Neural progenitor cell (in vitro differentiated cells): ENCODE data around the gene PRCD.

Experiments used
- CTCF ChIP-seq: fragments of 200-600 bp; sonication (generic); IDR thresholded peaks from 2 replicates; pipeline ENCODE4 v1.5.1; 2017; ENCODE audit warnings: antibody characterized with exemption, mild to moderate bottlenecking
- EZH2 ChIP-seq: fragments of 200-600 bp; sonication (generic); IDR thresholded peaks from 2 replicates; pipeline ENCODE4 v1.6.1; 2017; ENCODE audit warnings: antibody characterized with exemption, mild to moderate bottlenecking, moderate library complexity
- EZH2phosphoT487 ChIP-seq: fragments of 200-600 bp; sonication (generic); IDR thresholded peaks from 2 replicates; pipeline ENCODE4 v1.6.1; 2017; ENCODE audit warnings: antibody characterized with exemption

GRCh38 chr17:76576189-76576588 is 36.3 kb downstream of the PRCD start:
- TF ChIP-seq EZH2phosphoT487 (no peak), CTCF (no peak), EZH2 (no peak)
